HT-29 (cell line): ENCODE results near the gene TAF10. TPM values are rescaled to one million over a fixed set of nuclear protein-coding genes. Genes with fewer than 3 reads are reported as not detected.

Source experiments
- DNase-seq: peaks from one replicate; pipeline ENCODE4 v3.0.0-alpha.2; 2015; ENCODE audit warnings: low spot score
- total RNA-seq: library from RNA; depleted of rRNA; stranded (reverse); fragments of >200 nt; shearing (Covaris generic); gene quantifications from 2 replicates; pipeline ENCODE4 v1.2.3, GENCODE V29; 2014

The TAF10 gene
- total RNA-seq, 1 experiment from 2014 or later, result 189 TPM

- no peak for DNase-seq
Observed at GRCh38 chr11:6583584-6583983, 28.4 kb downstream of the TAF10 start.

GRCh38 chr11:6579681-6580080, 32.3 kb downstream of the TAF10 start:
- DNase-seq, result no peak

- no peak for DNase-seq
Observed at GRCh38 chr11:6578134-6578533, 33.9 kb downstream of the TAF10 start.

GRCh38 chr11:6576471-6577373, 35.3 kb downstream of the TAF10 start:
- DNase-seq, result no peak

GRCh38 chr11:6574816-6575715, 37.0 kb downstream of the TAF10 start:
- DNase-seq, result no peak

- DNase-seq, result no peak
Observed at GRCh38 chr11:6572215-6572614, 39.8 kb downstream of the TAF10 start.

GRCh38 chr11:6571434-6572008, 40.5 kb downstream of the TAF10 start:
- DNase-seq, result no peak

- DNase-seq, result no peak
Observed at GRCh38 chr11:6570691-6571427, 41.2 kb downstream of the TAF10 start.

- DNase-seq, result no peak
Observed at GRCh38 chr11:6569706-6570105, 42.3 kb downstream of the TAF10 start.

- no peak for DNase-seq
Observed at GRCh38 chr11:6568191-6568918, 43.7 kb downstream of the TAF10 start.

GRCh38 chr11:6567371-6567745, 44.7 kb downstream of the TAF10 start:
- no peak for DNase-seq

GRCh38 chr11:6566704-6567370, 45.2 kb downstream of the TAF10 start:
- DNase-seq, result no peak

- no peak for DNase-seq
Observed at GRCh38 chr11:6565988-6566703, 45.9 kb downstream of the TAF10 start.

- no peak for DNase-seq
Observed at GRCh38 chr11:6565325-6565724, 46.7 kb downstream of the TAF10 start.

GRCh38 chr11:6563667-6564066, 48.3 kb downstream of the TAF10 start:
- DNase-seq, result no peak

GRCh38 chr11:6563121-6563619, 48.8 kb downstream of the TAF10 start:
- DNase-seq, result no peak

GRCh38 chr11:6561288-6561687, 50.7 kb downstream of the TAF10 start:
- DNase-seq, result no peak
